HG03135 (cell line): Measurements from ENCODE around the gene SLC22A25.
"Not testable (repeated sequence)": the region's sequence is repeated elsewhere in the genome, so short reads cannot be mapped to it uniquely, and the experiment has no call there.

Experiments used
- ATAC-seq: cut with Tn5 transposase; IDR thresholded peaks from one replicate; pipeline ENCODE4 v1.9.1; 2021; ENCODE audit warnings: mild to moderate bottlenecking, moderate library complexity; ENCODE audit not compliant: unreplicated experiment

Gene SLC22A25

GRCh38 chr11:63243533-63243932 is at the start of gene SLC22A25:
Gene SLC22A25, minus strand, starts transcription at chr11:63243599. Its CDS starts 13,947 bp downstream, at chr11:63229652.
- ATAC-seq, result no peak

- no peak for ATAC-seq
Measured at GRCh38 chr11:63290285-63290684, 46.9 kb upstream of the SLC22A25 start.

GRCh38 chr11:63289658-63290057 is 46.3 kb upstream of the SLC22A25 start:
- ATAC-seq, result no peak

DNA sequence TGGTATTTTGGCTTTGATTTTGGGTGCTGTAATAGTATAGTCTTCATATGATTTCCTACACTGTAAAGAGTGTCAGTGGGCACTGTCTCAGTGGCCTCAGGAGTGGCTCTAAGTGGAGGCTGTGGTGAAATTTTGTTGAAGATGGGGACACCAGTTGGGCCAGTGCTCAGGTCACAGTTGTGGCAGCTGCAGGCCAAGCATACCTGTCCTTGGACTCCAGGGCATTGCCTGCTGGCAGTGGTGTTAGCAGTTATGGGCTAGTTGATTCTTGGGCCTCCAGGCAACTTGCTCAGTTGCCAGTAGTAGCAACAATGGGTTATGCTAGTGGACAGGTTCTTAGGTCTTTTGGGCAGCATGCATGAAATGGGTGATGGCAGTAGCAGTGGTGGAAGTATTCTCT is 39.2 kb upstream of the SLC22A25 start:
- ATAC-seq, result no peak

DNA sequence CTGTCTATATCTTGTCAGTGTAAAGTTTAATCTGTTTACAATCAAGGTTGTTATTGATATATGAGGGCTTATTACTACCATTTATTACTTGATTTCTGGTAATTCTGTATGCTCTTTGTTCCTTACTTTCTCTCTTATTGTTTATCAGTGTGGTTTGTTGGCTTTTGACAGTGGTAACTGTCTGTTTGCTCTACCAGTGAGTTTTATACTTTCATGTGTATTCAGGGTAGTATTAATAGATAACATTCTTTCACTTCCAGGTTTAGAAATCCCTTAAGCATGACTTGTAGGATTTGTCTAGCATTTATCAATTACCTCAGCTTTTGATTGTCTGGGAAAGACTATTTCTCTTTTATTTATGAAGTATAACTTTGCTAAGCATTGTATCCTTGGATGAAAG is 37.5 kb upstream of the SLC22A25 start:
- ATAC-seq, result no peak

GRCh38 chr11:63277345-63277943 is 34.0 kb upstream of the SLC22A25 start:
- ATAC-seq, result no peak

- no peak for ATAC-seq
Measured at GRCh38 chr11:63274776-63275175, 31.4 kb upstream of the SLC22A25 start.

DNA sequence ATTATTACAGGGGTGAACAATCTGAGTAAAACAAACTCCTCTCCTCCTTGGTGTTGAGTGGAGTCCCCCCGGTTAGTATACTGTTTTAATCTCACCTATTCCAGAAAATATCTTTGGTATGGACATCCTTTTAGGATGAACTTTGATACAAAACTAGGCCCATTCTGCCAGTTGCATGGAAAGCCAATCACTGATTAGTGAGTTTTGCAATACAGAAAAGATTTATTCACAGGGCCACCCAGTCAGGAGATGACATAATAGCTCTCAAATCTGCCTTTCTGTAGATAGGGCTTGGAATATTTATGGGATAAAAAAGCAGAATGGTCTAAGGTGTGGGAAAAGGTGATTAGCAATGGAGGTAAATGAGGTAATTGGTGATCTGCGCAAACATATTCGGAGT is 30.3 kb upstream of the SLC22A25 start:
- no peak for ATAC-seq

- no peak for ATAC-seq
Measured at GRCh38 chr11:63262547-63262946, 19.1 kb upstream of the SLC22A25 start.

GRCh38 chr11:63251312-63251711 is 7.9 kb upstream of the SLC22A25 start:
- no peak for ATAC-seq

DNA sequence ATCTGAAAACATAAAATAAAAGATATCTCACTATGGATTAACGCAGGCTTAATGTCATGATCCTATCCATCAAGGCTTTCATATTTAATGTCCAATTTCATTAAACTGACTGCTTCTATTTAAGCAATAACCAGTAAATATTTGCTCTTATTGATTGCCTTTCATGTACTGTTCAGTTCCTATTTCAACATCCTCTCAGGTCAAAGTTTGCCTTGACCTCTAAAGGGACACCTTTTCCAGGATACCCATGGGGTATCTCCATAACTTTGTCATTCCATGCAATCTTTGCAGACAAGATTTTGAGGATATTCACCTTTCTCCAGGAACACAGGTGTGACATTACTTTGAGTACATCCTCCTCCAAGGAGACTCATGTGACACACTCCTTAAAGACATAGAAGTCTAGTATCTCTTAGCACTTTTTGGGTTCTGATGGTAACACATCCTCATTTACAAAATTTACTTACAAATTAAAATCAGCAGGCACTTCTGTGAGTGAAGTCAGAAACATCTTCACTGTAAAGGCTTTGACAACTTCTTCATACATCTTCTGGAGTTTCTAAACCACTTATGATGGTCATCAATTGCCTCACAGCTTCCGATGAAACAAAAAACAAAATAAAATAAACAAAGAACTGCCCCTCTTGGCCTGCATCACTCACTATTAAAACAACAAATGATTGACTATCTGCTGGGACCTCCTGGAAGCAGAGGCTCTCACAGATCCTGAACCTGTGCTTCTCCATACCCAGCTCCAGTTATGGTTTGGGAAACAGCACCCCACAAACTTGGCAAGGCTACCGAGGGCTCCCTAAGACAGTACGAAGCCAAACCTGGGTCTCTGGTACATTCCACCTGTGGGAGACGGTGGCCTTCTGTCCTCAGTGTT is 7.0 kb upstream of the SLC22A25 start:
- no peak for ATAC-seq

DNA sequence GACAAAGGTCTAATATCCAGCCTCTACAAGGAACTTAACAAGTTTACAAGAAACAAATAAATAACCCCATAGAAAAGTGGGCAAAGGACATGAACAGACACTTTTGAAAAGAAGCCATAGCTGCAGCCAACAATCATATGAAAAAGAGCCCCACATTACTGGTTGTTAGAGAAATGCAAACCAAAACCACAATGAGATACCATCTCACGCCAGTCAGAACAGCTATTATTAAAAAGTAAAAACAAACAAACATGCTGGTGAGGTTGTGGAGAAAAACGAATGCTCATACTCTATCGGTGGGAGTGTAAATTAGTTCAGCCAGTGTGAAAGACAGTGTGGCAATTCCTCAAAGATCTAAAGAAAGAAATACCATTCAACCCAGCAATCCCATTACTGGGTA is 5.6 kb upstream of the SLC22A25 start:
- ATAC-seq, result no peak

GRCh38 chr11:63247237-63248002 is 4.0 kb upstream of the SLC22A25 start:
- ATAC-seq, result not testable (repeated sequence)

DNA sequence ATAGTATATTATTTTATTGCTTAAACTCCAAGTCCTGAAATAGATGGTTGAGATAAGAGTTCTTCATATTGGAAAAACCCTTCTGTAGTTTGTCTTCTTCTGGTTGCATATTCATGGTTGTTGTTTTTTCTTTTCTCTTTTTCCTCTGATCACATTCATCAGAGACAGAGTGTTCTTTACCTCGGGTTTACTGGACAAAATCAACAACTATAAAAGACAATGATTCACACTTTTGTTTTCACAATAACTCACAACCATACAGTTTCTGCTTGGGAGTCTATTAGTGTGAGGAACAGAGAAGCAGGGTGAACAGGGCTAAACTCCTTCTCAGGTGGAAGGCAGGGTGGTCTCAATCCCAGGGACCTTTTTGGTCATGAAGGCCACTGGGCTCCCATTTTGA is 2.6 kb upstream of the SLC22A25 start:
- ATAC-seq, result no peak

DNA sequence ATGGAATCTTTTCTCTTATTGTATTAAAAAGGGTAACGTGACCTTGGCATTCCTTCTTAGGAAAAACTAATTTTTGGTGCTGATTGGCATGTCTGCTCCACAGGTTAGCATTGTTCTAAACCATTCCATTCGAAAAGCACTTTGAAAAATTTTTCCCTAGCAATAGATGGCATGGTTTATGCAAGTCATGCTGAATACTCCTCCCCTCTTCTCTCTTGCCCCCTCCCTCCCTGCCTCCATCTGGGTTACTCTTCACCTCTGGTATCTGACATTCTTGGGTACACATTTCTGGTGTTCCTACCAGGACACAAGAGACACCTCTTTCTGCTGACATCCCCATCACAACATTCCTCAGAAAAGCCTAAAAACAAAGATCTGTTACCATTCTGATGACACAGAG is 1.5 kb upstream of the SLC22A25 start:
- no peak for ATAC-seq

DNA sequence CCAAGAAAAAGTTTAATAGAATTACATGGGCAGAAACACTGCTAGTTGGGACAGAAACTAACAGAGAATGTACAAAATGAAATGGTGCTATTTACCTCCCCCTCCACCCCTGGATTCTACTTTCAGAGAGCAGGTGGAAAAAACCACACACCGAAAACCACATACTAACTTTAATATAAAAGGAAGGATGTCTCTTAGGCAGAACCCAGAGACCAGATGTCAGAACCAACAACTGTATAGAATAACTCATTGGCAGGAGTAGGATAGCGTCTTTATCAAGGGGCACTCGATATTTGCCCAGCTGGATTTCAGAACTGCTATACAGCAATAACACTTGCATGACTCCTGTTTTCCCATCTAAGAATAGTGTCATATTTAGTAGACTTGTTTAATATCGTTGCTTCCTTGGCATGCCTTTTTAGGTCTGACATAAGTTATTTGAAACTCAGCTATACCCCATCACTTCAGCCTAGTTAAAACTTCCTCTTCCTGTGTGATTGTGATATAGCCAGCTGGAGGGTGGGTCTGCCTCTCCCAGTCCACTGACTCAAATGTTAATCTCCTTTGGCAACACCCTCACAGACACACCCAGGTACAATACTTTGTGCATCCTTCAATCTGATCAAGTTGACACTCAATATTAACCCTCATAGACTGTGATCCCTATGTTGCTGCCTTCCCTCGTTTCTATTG is 1.2 kb downstream of the SLC22A25 start:
- no peak for ATAC-seq

- ATAC-seq, result no peak
Measured at GRCh38 chr11:63240791-63241379, 2.5 kb downstream of the SLC22A25 start.

DNA sequence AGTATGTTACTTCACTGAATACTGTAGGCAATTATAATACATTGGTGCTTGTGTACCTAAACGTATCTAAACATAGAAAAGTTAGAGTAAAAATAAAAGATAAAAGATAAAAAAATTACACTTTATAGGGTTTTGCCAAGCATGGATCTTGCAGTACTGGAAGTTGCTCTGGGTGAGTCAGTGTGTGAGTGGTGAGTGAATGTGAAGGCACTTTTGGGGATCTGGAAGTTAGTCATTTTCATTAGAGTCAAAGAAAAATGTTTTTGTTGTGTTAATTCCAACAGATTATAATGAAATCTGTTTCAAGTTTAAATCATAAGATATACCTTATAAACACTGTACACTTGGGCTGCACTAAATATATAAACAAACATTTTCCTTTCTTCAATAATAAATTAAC is 3.3 kb downstream of the SLC22A25 start:
- no peak for ATAC-seq

GRCh38 chr11:63239254-63239653 is 4.1 kb downstream of the SLC22A25 start:
- no peak for ATAC-seq

- no peak for ATAC-seq
Measured at GRCh38 chr11:63237413-63237812, 6.0 kb downstream of the SLC22A25 start.
